M059J (cell line): ENCODE results near the gene IGF2. TPM values are rescaled to one million over a fixed set of nuclear protein-coding genes. Genes with fewer than 3 reads are reported as not detected.

ENCODE experiments used
- DNase-seq: peaks from one replicate; pipeline ENCODE4 v3.0.0-alpha.2; 2012; ENCODE audit warnings: low read depth
- total RNA-seq: library from RNA; depleted of rRNA; stranded (reverse); fragments of >200 nt; shearing (Covaris generic); gene quantifications from 2 replicates; pipeline ENCODE4 v1.2.3, GENCODE V29; 2014

IGF2 gene
- total RNA-seq, 1 experiment from 2014 or later, result 0.07 TPM

DNA sequence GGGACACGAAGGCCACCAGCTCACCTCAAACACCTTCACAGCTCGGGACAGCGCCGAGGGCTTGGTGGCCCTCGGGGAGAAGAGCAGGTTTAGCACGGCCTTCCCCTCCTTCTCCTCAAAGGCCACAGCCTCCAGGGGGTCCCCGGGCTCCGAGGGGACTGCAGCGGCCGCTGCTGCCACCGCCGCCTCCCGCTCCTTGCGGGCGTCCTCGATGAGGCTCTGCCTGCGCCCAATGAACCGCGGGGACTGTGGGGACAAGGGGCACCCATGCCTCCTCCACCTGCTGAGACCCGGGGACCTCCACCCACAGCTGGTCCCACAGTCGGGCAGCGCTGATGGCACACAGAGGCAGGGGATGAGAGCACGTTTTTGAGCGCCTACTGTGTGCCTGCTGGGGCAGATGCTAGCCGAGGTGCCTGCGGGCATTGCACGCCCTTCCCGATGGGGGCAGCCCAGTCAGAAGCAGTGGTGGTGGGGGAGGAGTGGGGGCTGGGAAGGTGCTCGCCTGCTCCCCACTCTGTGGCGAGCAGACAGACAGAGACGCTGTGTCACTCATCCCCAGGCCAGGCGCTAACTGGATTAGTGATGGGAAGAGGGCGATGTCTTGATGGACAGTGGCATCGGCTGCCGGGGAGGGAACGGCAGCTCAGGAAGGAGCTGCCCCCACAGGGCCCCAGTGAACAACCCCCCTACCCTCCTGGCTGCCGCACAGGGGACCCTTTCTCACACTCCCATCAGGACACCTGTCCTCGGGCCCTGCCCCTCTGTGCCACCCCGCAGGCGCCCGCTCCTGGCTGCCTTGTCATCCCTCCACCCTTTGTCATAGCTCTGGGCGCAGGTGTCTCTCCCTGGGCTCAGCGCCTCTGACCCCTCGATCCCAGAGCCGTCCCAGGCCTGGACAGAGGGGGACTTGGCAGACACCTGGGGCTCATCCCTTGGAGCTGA, 30.7 kb upstream of the IGF2 start:
- DNase-seq, result no peak

DNA sequence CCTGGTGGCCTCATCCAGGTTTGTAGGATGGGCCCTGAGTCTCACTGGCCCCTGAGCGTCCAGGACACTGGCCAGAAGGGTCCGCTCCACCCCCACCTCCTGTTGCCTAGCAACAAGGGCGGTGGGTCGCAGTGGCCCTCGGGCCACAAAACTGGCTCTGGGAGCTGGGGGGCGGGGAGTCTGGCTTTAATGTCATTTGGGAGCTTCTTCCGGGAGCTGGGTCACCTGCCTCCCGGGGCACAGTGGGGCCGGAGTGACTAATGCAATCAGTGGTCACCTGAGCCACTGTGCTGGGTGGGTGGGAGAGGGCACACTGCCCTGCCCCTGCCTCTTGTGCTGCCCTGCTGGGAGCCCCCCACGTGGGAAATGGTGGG, 29.8 kb upstream of the IGF2 start:
- DNase-seq, result no peak

DNA sequence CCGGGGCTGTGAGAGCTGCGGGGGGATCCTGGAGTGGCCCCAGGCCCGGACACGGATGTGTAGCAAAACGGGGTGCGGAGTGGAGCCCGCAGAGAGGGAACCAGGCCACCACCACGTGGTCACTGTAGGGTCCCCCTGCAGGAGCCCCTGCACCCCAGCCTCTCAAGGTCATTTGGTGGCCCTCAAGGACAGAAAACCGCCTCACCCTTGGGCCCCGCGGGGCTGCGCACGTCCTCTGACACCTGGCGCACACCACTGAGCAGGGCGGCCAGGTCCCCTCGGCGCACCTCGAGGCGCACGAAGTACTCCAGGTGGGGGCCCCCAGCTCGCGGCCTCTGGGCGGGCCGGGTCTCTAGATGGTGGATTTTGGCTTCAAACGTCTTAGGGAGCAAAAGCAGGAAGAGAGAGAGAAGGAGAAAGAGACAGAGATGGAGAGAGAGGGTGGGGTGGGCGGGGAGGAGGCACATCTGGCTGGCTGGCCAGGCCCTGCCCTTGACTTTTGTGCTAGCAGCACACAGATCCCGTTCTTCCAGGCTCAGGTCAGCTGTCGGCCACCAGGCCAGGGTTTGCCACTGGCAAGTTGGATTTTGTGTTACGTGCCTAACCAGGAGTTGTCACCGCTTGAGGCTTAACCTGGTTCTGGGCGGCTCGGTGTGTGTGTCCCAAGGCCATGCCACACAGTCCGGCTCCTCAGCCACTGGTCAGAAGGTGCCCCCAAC, 29.3 kb upstream of the IGF2 start:
- no peak for DNase-seq

DNA sequence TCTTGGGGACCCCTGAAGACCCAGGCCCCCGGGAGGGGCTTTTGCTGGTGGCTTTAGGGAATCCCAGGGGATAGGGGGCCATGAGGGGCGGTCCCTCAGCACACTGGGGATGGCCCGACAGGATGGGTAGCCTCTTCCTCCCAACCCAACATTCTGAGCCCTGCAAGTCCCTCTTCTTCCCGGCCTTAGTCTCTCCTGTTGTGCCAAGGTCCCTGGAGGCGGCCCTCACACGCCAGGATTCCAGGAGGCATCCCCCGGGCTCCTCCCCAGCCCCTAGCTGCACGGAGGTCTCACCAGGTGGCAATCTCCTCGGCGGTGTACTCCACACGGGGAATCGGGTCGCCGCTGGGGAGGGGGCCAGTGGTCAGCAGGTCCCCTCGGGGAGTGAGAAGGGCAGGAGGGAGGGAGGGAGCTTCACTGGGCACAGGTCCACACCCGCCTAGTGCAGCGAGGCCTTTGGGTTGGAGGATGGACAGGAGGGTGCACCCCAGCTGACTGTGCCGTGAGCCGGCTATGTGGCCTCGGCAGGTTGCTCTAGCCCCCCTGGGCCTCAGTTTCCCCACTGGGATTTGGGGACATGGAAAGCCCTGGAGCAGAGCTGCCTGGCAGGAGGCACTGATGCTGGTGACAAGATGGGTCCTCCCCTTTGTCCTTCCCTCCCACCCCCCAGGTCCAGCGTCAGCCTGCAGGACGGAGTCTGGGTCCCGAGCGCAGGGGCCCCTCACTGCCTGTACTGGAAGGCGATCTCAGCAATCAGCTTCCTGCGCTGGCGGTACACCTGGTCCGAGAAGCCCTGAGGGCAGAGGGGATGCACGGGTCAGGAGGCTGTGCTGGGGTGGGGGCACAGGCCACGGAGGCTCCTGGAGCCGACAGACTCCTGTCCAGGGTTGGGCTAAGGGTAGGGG, 28.2 kb upstream of the IGF2 start:
- DNase-seq, result no peak

DNA sequence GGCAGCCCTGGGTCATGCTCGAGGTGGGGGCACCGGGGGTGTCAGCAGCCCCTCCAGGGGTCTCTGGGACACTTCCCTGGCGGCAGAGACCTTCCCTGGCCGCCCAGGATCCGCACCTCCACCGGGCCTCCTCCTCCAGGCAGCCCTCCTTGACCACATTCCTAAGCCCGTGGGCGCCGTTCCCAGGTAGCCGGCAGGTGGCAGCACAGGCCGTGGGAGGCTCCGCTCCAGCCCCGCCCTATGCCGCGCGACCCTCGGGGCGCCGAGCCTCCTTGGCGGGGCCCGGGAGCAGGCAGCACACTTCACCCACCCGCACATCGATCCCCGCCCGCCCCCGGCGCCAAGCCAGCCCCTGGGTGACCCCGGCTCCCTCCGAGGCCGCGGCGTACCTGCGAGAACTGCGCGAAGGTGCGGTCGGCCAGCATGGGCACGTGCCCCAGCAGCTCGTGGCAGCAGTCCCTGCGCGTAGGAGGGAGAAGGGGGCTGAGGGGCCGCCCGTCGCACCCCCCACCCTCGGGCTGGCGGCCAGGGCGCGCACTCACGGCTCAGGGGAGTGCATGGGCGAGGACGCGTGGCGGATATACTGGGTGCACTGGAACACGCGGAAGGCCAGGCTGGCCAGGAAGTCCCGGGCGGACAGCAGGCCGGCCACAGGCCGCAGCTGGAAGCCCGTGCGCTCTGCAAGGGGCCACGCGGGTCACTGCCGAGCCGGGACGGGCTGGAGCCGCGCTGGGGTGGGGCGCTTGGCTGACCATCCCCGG, 27.1 kb upstream of the IGF2 start:
- no peak for DNase-seq

DNA sequence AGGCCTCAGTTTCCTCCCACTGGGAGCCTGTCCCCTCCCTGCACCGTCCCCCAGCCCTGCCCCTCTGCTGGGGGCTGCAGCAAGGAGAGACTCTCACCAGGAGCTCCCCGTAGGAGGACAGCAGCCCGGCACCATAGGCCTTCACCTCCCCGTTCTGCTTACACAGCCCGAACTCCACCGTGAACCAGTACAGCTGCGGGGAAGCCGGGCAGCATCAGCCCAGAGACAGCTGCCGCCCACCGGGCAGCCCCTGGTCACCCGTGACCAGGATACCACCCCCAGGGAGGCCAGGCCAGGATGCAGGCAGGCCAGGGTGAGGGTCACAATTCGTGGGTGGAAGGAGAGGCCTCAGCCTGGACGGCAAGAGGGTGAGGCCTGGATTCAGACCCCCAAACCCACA, 26.4 kb upstream of the IGF2 start:
- DNase-seq, result no peak

DNA sequence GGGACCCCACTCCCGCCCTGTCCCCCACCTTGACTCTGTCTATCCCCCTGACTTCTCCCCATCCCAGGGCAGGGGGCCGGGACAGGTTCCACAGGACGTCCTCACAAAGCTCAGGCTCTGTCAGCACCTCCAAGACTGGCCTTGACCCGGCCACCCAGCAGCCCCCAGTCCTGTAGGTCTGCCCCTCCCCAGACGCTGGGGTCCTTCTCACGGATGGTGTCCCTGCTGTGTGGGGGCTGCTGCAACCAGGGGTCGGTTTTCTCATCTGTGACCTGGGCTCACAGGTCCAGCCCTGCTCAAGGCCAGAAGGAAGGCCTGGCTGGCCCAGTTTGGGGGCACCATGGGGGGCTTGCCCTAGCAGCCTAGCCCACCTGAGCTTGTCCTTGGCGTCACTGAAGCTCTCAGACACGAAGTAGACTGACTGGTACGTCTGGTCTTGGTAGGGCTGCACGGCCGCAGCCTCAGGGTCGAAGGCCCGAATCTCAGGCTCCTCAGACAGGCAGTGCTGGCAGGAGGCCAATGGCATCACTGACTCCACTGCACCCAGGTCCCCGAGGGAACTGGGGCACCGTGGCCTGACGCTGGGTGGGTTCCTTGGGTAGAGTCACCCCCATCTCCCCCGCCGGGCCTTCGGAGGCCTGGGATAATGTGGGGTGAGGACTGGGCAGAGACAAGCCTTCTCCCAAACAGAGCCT, 25.8 kb upstream of the IGF2 start:
- no peak for DNase-seq

DNA sequence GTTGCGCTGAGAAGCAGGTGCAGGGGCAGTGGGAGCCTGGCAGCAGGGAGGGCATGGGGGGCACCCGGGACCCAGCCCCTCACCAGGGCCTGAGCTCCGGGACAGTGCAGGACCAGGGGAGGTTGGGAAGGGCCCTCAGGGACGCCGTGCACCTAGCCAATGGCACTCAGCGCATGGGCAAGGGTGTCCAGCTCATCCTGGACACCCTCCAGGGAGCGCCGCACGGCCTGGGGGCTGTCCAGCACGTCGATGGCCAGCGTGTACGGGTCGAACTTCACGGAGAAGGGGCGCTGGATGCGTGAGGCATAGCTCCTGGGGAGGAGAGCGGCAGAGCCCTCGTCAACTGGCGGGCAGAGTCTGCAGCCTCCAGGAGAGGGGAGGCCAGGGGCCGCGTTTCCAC, 24.9 kb upstream of the IGF2 start:
- DNase-seq, result no peak

DNA sequence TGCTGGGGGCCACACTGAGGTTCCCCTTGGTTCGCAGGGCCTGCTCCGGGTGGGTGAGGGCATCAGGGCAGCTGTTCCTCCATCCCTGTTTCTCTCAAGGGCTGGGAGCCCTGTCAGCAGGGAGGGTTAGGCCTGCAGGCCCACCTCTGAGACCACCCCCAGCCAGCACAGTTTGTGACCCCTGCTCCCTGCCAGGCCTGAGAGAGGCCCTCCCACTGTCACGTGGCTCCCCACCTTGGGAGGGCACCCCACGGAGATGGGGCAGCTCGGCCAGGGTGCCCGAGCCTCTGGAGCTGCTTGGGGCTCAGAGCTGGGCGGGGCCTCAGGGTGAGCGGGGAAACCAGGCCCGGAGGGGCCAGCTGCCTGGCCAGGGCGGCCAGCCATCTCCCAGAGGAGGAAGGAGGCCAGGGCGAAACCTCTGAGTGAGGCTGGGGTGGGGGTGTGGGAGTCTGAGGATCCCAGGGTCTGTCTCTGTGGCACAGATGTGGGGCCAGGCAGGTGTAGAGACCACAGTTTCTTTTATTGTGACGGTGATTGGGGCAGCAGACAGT, 24.3 kb upstream of the IGF2 start:
- DNase-seq, result no peak

DNA sequence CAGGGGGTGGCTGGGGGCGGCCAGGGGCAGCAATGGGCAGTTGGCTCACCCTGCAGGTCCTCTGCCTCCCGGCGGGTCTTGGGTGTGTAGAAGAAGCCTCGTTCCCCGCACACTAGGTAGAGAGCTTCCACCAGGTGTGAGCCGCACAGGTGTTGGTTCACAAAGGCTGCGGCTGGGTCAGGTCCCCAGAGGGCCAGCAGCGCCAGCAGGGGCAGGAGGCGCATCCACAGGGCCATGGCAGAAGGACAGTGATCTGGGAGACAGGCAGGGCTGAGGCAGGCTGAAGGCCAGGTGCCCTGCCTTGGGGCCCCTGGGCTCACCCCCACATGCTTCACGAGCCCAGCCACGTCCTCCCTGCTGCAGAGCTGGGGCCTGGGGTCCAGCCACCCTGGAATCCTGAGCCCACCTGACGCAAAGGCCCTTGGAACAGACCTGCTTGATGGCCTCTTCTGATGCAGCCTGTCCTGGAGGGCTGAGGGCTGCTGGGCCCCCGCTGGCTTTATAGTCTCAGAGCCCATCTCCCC, 21.6 kb upstream of the IGF2 start, which contains the start of gene INS:
Gene INS (minus strand): TSS at position 474 of the 524 bp plus-strand sequence. CDS start 238 bp downstream, at position 236.
- no peak for DNase-seq

DNA sequence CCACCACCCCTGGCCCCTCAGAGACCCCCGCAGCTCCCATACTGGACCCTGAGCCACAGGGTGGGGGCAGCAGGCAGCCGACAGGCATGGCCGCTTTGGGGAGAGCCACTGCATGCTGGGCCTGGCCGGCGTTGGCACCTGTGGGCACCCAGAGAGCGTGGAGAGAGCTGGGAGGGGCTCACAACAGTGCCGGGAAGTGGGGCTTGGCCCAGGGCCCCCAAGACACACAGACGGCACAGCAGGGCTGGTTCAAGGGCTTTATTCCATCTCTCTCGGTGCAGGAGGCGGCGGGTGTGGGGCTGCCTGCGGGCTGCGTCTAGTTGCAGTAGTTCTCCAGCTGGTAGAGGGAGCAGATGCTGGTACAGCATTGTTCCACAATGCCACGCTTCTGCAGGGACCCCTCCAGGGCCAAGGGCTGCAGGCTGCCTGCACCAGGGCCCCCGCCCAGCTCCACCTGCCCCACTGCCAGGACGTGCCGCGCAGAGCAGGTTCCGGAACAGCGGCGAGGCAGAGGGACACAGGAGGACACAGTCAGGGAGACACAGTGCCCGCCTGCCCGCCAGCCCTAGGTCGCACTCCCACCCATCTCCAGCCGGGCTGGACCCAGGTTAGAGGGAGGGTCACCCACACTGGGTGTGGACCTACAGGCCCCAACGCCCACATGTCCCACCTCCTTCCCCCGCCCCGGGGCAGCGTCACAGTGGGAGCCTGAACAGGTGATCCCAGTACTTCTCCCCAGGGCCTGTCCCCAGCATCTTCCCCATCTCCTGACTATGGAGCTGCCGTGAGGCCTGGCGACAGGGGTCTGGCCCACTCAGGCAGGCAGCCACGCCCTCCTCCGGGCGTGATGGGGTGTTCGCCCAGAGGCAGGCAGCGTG, 20.6 kb upstream of the IGF2 start:
- DNase-seq, result no peak

DNA sequence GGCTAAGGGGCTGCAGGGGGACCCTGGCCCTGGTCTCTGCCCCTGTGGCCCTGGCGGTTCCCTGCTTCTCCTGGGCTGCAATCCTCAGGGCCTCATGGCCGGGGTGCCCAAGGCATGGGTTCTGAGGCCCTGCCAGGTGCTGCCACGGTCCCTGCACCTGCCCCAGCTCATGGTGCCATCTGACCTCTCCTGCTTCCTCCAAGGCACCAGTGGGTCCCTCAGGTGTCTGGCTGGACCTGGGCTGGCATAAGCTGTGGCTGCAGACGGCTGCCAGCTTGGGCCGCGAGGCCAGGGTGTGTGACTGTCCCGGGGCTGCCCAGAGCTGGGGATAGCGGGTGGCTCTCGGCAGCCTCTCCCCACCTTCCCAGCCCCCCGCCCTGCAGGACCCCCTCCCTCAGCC, 19.8 kb upstream of the IGF2 start:
- DNase-seq, result no peak

DNA sequence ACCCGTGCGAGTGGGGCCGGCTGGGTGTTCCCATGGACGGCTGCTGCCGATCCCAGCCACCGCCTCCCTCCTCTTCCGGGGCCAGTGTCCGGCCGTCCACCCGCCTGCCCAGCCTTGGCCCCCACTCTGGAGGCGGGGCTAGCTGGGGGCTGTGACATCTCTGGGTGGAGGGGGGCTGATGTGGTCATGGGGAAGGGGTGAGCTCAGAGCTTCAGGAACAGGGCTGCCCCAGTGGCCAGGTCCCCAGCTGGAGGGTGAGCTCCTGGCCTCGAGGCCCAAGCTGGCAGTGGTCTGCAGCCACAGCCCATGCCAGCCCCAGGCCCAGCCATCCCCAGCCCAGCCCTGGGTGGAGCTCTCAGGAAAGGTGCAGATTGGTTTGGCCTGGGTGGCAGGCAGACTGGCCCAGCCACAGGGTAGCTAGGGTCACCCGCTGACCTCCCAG, 19.1 kb upstream of the IGF2 start:
- DNase-seq, result no peak

DNA sequence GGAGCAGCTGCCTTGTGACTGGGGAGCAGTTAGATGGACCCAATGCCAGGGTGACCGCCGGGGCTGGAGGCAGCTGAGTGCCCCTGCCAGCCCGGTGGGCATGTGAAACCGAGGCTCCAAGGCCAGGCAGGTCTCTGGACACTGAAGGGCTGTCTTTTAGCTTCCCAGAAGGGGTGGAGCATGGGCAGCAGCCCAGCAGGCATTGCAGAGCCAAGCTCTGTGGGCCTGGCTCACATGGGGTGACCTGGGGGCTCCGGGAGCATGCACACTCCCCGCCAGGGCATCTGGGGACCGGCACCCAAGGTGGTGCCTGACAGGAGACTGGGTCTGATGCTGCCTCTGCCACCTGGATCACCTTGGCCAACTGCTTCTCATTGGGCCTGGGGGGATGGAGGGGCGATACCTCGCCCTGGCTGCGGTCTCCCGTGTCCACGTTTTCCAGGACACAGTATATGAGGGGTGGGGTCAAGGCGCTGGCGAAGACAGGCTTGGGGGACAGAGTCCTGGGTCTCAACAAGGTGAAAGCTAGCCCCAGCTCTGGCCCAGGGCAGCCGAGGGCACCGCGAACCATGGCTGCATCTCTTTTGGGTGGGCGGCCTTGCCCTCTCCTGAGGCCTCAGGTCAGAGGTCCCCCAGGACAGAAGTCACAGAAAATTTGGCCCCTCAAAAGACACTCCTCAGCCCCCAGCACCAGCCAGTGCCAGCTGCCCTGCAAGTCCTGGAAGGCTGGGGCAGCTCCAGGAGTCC, 18.3 kb upstream of the IGF2 start:
- DNase-seq, result no peak

DNA sequence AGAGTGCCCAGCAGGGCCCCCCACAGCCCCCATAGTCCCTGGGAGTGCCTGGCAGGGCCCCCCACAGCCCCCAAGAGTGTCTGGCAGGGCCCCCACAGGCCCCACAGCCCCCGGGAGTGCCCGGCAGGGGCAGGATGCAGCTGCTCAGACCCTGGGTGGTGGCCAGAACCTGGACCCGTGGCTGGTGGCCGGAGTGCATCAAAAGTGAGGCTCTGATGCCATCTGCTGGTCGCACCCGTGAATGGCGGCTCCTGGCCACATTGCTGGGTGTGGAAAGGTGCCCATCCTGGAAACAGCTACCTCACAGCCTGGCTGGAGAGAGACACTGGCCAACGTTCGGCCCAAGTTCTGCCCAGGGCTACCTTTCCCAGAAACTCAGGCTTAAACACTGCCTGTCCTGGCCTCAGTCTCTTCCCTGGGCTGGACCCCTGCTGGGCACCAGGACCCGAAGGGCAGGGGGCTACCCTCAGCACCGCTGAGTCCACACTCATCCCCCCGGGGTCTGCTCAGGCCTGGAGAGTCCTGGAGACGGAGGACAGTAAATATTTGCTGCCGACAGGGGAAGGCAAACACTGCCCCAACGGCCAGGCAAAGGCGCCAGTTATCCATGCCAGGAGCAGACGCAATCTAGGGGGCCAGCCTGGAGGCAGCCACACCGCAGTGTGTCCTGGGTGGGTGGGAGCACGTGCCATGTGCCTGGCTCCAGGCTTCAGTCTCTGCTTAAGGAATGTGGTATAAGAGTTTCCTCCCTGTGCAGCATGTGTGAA, 17.4 kb upstream of the IGF2 start:
- DNase-seq, result peak; percentile 65

DNA sequence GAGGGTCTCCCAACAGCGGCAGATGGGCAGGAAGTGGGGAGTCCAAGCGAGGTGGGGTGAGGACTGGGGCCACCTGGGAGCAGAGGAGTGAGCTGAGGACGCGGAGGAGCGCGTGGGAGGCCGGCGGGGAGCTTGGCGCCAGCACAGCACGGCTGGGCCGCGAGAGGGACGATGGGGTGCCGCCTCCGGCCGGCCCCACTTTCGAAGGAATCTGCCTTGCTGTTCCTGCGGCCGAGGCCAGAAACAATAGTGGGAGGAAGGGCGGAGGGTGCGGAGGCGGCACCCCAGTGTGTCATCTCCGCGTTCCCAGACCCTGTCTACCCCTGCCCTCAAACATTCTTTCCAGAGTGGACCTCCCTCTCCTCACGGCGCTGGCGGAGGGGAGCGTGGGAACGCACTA, 16.3 kb upstream of the IGF2 start:
- no peak for DNase-seq

DNA sequence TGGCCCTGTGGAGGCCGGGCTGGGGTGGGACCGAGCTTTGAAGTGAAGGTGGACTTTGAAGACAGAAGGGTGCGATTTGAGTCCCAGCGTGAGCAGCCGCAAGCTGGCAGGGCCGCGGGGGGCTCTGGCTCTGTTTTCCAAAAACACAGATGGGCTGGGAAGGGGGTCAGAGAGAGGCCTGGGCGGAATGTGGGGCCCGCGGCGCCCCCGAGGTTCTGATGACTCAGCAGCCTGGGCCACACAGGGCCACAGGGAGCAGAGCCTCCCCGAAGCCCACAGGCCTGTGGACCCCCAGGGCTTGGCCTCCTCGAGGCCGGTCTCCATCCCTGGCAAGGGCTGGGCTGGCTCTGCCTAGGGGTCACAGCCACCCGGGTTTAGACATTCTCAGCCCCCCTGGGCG, 15.7 kb upstream of the IGF2 start:
- DNase-seq, result no peak

DNA sequence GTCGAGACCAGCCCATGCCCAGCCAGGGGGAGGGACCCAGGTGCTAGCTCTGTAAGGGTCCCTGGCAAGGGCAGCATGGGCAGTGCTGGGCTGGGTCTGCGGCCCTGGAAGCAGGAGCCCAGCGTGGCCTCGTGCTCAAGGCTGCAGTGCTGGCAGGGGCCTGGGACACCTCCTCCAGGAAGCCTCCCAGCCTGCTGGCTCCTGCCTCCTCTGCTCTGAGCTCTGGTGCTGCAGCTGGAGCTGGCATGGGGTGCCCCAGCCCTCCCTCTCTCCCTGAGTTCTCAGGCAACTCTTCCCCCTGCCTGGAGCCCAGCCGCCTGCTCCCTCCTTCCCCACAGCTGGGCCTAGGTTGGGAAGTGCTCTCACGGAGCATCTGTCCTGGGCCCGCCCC, 15.0 kb upstream of the IGF2 start:
- no peak for DNase-seq
